GM21423 (cell line): ENCODE data around the gene FBXW11.
A peak's percentile ranks its signal among the peaks of the same experiment; 100 is the strongest.

ENCODE experiments used
- ATAC-seq: cut with Tn5 transposase; IDR thresholded peaks from one replicate; pipeline ENCODE4 v1.9.1; 2021; ENCODE audit warnings: mild to moderate bottlenecking, moderate library complexity; ENCODE audit not compliant: unreplicated experiment

The FBXW11 gene

GRCh38 chr5:172006321-172007174, at the start of gene FBXW11:
FBXW11 (minus strand) TSS chr5:172006638; CDS start chr5:172006502, 136 bp downstream.
- peak; percentile 80 for ATAC-seq

DNA sequence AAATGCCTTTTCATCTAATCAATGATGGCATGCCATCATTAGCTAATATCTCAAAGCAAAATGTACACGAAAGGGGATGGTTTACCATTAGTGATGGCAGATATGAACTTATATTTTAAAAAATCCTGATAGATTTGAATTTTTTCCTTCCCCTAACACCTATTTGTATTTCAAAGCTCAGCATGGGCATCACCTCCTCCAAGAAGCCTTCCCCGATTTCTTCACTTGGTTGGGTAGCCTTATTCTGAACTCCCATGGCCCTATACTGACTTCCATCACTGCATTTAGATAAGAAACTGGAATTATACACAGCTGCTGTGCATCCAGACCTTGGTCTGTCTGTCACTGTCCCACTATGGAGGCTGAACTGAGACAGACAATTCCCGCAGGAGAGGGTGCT, 49.6 kb upstream of the FBXW11 start:
- ATAC-seq: no peak

DNA sequence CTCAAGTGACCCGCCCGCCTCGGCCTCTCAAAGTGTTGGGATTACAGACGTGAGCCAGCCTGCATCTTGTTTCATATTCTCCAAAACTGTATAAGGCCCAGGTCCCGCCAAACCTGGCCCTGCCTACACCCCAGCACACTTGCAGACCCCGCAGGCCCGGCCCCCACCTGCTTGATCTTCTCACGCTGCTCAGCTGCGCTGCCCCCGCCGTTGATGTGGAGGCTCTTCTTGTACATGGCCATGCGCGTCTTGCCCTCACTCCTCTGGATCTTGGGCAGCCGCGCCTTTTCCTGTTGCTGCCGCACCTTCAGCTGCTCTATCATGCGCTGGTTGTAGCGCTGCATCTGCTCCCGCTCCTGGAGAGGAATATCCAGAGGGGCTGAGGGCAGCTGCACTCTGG, 49.0 kb upstream of the FBXW11 start:
- no peak for ATAC-seq

GRCh38 chr5:172054611-172055153, 48.2 kb upstream of the FBXW11 start:
- no peak for ATAC-seq

GRCh38 chr5:172052450-172053236, 46.2 kb upstream of the FBXW11 start:
- no peak for ATAC-seq

- no peak for ATAC-seq
Observed at GRCh38 chr5:172051643-172052339, 45.4 kb upstream of the FBXW11 start.

DNA sequence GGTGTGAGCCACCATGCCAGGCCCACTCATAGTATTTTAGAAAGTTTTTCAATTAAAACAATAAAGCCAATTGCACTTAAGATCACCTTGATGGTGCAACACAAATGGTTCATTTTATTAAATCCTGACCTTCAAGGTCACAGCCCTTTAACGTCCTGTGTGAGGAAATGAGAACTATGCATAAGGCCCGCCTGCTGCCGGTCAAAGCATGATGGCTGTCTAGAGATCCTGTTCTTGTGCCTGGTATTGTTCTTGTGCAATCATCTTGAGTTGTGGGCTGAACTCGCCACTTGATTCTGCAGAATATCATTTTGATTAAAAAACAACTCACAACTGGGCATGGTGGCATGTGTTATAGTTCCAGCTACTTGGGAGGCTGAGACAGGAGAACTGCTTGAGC, 43.6 kb upstream of the FBXW11 start:
- no peak for ATAC-seq

DNA sequence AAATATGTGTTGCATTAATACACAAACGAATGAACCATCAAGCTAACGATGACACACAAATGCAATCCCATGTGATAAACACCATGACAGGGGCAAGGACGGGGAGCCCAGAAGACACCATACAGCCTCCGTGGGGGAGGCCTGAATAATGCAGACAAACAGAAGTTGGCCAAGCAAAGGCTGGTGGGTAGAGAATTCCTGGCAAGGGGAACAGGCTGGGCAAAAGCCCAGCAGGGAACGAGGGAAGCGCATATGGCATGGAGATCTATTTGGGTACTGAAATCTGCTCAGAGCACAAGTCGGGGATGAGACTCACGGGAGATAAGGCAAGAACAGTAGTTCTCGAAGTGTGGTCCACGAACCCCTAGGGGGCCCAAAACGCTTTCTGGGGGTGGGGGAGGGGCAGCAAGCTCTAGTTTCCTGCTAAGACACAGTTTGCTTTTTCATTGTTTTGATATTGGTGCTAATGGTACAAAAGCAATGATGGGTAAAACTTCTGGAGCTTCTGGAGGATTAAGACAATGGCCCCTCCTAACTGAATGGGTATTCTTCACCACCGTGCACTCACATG, 42.9 kb upstream of the FBXW11 start:
- ATAC-seq: no peak

DNA sequence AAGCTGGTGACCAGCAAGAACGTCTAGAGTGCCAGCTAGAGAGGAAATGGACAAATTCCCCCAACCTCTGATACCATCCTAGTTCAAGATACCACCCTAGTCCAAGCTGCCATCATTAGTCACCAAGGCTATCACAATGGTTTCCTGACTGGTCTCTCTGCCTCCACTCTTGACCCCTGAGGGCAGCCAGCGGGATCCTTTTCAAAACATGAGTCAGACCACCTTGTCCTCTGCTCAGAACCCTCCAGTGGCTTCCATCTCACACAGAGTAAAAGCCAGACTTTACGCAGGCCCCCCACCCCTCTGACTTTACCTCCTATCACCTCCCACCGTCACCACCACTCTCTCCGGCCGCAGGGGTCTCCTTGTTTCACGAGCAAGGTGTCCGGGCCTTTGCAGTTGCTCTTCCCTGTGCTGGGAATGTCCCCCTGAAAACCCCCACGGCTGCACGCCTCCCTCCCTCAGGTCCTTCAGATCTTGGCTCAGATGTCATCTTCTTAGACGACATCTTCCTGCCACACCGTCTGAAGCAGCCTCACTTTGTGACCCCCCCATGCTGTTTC, 42.2 kb upstream of the FBXW11 start:
- no peak for ATAC-seq

- ATAC-seq: no peak
Observed at GRCh38 chr5:172048170-172048422, 41.7 kb upstream of the FBXW11 start.

DNA sequence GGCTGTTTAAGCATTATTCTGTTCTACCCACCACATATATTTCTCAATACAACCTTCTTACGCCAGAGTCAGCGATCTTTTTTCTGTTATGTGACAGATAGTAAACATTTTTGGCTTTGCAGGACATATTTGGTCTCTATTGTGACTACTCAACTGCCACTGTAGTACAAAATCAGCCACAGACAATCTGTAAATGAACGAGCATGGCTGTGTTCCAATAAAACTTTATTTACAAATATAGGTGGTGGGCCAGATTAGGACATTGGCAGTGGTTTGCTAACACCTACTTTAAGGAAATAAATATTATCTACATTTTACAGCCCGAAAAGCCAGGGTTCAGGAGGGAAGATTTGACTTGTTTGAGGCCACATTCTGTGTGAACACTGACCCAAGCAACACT, 40.2 kb upstream of the FBXW11 start:
- ATAC-seq: no peak

DNA sequence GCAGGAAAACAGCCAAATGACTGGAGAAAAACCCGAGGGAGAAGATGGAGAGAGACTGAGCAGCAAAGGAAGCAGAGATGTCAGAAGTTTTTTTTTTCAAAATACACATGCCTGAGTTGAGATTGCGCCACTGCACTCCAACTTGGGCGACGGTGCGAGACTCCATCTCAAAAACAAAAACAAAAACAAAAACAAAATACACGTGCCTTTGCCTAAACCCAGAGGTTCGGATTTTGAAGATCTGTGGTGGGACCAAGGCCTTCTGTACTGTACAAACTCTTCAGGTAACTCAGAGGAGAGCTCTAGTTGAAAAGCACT, 38.8 kb upstream of the FBXW11 start:
- ATAC-seq: no peak

DNA sequence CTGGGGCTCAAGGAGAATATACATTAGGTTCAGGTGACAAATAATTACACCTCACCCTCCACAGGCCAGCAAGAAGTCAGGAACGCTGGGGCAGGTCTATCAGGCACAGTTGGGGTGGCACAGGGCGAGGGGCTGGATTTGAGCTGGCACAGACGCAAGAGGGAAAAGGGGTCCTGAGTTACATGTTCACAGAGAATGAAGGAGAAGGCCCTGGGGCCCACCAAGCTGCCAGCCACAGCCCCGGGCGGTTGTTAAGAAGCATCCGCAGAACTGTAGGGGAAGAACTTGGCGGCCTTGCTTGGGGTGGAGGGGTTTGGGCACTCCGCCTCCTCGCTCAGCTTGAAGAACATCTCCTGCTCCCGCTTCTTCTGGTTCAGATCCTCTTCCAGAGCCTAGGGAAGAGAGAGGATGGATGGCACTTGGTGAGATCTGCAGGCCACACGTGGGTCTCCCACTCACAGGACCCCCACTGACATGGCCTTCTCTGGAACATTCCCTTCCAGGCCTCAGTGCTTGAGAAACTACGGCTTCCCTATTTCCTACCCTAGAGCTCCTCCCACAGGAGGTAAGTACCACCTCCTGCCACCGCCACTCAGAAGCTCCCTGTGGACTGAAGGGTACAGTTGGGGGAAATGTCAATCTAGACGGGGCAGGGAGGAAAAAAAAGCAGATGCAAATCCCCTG, 38.3 kb upstream of the FBXW11 start:
- ATAC-seq: no peak

- no peak for ATAC-seq
Observed at GRCh38 chr5:172043865-172044264, 37.4 kb upstream of the FBXW11 start.

GRCh38 chr5:172042183-172042582, 35.7 kb upstream of the FBXW11 start:
- ATAC-seq: no peak

- ATAC-seq: no peak
Observed at GRCh38 chr5:172038167-172038566, 31.7 kb upstream of the FBXW11 start.

DNA sequence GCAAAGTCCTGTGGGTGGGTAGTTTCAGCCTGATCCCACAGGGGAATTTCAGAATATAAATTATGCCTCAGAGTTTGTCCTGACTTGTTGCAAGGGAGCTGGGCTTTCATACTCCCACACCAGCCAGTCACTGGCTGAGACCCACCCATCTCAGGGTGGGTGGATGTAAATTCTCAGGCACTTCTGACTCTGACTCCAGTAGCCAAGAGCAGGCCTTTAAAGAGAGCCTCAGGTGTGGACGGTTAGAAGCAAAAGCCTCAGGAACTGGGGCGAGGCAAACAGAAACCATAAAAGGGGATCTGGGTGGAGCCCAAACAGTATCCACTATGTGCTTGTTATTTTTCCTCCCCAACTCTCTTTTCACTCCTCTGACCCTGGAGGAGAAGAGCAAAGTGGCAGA, 28.6 kb upstream of the FBXW11 start:
- ATAC-seq: peak; percentile 71

DNA sequence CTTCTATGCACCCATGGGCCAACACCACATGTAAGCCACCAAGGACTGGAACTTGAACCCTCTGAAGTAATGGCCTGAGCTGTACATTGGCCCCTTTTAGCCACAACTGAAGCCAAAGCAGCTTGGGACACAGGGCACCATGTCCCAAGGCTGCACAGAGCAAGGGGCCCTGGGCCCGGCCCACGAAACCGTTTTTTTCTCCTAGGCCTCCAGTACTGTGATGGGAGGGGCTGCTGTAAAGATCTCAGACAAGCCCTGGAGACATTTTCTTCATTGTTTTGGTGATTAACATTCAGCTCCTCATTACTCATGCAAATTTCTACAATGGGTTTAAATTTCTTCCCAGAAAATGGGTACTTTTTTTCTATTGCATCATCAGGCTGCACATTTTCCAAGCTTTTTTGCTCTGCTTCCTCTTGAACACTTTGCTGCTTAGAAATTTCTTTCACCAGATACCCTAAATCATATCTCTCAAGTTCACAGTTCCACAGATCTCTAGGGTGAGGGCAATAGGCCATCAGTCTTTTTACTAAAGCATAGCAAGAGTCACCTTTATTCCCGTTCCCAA, 25.5 kb upstream of the FBXW11 start:
- ATAC-seq: no peak

- ATAC-seq: no peak
Observed at GRCh38 chr5:172029876-172030275, 23.4 kb upstream of the FBXW11 start.

DNA sequence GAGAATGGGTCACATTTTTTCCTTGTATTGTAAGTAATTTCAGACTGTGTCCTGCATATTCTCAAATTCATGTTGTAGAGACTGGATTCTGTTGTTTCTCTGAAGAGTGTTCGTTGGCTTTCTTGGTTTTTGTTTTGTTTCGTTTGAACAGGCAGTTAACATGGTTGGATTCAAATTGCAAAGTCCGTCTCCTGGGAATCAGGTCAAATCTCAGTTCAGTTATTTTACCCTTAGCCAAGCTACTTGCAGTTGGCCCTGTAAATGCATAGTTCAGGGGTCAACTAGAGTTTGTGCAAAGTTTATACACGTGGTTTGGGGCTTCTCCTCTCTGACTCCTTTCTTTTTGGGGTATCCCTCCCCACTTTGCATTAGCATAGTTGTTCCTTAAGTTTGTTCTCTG, 21.7 kb upstream of the FBXW11 start:
- ATAC-seq: no peak
